ENCODE measurements around the gene CHI3L1.

DNA sequence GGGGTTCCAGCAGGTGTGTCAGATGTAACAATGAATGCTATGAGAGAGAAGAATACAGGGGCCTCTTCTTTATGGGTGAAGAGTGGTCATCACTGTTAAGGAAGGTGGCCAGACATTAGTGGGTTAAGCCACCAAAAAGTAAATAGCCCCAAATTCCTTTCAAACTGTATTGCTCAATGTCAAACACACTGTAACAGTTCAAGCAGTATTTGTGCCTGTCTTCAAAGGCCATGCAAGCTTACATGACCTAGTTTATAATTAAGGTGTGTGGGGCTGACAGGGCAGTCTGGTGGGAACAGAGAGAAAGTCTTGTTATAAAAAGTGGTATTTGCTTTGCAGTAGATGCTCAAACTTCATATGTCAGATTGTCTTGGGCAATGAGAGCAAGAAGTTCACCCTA is 24.5 kb upstream of the CHI3L1 start:
- TF ChIP-seq, protein P1, sequence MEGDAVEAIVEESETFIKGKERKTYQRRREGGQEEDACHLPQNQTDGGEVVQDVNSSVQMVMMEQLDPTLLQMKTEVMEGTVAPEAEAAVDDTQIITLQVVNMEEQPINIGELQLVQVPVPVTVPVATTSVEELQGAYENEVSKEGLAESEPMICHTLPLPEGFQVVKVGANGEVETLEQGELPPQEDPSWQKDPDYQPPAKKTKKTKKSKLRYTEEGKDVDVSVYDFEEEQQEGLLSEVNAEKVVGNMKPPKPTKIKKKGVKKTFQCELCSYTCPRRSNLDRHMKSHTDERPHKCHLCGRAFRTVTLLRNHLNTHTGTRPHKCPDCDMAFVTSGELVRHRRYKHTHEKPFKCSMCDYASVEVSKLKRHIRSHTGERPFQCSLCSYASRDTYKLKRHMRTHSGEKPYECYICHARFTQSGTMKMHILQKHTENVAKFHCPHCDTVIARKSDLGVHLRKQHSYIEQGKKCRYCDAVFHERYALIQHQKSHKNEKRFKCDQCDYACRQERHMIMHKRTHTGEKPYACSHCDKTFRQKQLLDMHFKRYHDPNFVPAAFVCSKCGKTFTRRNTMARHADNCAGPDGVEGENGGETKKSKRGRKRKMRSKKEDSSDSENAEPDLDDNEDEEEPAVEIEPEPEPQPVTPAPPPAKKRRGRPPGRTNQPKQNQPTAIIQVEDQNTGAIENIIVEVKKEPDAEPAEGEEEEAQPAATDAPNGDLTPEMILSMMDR (IDR thresholded peaks at IDR 0.05): no peak
- no peak for TF ChIP-seq POLR2A (IDR thresholded peaks at IDR 0.05)
